Cortex of kidney (tissue), 1 donor: ENCODE measurements around the gene ZNF718.
"Not testable (repeated sequence)": the region's sequence is repeated elsewhere in the genome, so short reads cannot be mapped to it uniquely, and the experiment has no call there.

Experiments
- DNase-seq: peaks from one replicate; lab custom pipeline; 2025; lab: John Stamatoyannopoulos, UW

ZNF718 gene

GRCh38 chr4:124275-125081 lies at the start of gene ZNF718:
Gene ZNF718, plus strand, starts transcription at chr4:124501. Its CDS starts 170 bp downstream, at chr4:124671.
- peak; percentile 22 for DNase-seq

DNA sequence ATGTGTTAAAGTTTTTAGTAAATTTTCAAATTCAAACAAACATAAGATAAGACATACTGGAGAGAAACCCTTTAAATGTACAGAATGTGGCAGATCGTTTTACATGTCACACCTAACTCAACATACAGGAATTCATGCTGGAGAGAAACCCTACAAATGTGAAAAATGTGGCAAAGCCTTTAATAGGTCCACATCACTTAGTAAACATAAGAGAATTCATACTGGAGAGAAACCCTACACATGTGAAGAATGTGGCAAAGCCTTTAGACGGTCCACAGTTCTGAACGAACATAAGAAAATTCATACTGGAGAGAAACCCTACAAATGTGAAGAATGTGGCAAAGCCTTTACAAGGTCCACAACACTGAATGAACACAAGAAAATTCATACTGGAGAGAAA lies 38.4 kb upstream of the ZNF718 start:
- no peak for DNase-seq

- DNase-seq = not testable (repeated sequence)
Measured at GRCh38 chr4:86559-87324, 37.6 kb upstream of the ZNF718 start.

- no peak for DNase-seq
Measured at GRCh38 chr4:98386-98785, 25.9 kb upstream of the ZNF718 start.

- no peak for DNase-seq
Measured at GRCh38 chr4:99863-100262, 24.4 kb upstream of the ZNF718 start.

GRCh38 chr4:107083-107443 lies 17.2 kb upstream of the ZNF718 start:
- DNase-seq = no peak

DNA sequence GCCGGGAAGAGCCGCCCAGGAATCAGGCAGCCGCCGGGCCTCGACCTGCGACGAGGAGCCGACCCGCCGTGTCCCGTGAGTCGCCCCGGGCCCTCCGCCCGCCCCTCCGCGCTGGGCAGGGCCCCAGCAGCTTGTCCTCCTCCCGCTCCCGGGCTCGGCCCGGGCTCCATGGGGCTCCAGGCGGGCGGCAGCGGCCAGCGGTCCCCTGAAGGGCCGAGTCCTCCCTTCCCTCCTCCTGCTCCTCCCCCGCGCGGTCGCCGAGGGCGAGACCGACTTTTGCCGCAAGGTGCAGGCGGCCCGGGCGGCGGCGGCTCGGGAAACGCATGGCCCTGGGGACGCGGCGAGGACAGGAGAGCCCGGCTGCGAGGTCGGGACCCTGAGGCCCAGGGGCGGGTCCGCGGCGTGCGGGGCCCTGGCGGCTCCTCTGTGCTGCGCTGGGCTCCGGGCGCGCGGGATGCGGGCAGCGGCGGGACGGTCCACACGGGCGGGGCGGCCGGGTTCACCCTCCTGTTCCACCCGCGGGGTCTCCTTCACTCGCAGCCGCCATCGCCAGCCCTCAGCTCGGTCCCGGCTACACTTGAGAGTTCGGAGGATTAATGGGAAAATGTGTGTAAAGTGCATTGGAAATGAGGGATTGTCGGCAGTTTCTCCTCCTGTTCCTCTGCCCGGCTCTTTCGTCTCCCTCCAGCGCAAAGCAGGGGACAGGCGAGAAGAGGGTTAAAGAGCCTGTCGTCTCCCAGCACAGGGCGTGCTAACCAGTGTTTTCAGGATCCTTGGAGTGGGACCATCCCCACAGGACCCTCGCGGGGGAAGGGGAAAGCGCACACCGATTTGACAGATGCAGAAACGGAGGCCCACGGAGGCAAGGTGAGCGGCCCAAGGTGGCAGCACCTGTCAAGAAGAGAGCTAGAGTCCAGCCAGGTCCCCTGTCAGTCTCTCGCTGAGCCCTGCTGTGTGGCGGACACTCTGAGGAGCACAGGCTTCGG lies 16.6 kb upstream of the ZNF718 start:
- no peak for DNase-seq

DNA sequence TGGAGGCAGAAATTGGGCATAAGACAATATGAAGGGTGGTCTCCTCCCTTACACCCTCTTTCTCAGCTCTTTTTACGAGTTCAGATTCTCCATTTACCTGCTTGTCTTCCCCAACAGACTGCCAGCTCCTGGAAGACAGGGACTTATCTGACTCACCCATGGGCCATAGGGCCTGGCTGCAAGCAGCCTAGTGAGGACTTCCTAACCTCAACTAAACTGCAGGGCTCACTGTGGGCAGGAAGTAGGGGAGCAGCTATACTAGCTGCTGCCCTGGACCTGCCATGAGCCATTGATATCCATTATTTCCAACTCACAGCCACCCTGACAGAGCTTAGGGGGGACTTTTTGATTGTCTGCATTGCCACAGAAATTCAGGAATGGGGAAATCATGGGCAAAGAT lies 11.5 kb upstream of the ZNF718 start:
- no peak for DNase-seq

DNA sequence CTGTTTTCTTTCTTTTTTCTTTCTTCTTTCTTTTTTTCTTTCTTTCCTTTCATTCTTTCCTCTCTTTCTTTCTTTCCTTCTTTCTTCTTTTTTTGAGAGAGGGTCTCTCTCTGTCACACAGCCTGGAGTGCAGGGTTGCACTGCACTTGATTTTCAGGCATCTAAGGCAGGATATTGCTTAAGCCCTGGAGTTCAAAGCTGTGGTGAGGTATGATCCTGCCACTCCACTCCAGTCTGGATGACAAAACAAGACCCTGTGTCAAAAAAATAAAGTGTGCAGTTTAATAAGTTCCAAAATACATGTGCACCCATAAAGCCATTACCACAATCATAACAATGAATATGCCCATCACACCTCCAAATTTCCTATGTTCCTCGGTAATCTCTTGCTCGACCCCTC lies 10.6 kb upstream of the ZNF718 start:
- no peak for DNase-seq

DNA sequence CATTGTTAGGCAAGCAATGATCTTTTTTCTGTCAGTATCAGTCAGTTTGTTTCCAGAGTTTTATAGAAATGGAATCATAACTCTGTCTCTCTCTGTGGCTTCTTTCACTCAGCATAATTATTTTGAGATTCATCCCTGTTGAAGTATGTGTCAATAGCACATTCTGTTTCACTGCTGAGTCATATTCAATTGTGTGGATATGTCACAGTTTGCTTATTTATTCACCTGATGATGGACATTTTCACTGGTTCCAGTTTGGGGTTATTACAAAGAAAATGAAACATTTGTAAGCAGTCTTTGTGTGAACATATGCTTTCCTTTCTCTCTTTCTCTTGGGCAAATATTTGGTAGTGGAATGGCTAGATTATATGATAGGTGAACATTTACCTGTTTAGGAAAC lies 10.2 kb upstream of the ZNF718 start:
- DNase-seq = no peak

- DNase-seq = no peak
Measured at GRCh38 chr4:116499-116898, 7.8 kb upstream of the ZNF718 start.

DNA sequence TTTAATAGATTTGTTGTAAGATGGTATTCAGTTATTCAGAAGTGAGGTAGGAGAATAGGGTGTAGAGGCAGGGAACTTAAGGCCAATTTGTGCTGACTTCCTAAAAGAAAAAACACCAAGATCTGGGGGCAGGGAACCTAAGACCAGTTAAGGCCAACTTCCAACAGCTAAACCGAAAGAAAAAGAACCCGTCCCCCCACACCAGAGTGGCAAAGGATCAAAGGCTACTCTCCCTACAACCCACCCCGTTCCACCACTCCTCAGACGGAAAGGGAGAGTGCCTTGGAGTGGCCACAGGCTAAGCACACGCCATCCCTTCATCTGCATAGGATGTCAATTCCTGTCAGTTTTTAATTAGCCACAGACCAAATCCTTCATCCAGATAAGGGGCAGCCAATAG lies 3.7 kb upstream of the ZNF718 start:
- DNase-seq = no peak

- no peak for DNase-seq
Measured at GRCh38 chr4:121408-122084, 2.8 kb upstream of the ZNF718 start.

DNA sequence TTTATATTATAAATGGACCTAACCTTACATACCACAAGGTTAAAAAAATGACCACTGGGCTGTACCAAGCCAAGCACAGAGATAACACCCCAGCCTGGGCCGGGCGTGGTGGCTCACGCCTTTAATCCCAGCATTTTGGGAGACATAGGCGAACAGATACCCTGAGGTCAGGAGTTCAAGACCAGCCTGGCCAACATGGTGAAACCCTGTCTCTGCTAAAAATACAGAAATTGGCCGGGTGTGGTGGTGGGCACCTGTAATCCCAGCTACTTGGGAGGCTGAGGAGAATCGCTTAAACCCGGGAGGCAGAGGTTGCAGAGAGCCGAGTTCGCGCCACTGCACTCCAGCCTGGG lies 403 bp upstream of the ZNF718 start:
- not testable (repeated sequence) for DNase-seq

- peak; percentile 22 for DNase-seq
Measured at GRCh38 chr4:125091-125771, 930 bp downstream of the ZNF718 start.

DNA sequence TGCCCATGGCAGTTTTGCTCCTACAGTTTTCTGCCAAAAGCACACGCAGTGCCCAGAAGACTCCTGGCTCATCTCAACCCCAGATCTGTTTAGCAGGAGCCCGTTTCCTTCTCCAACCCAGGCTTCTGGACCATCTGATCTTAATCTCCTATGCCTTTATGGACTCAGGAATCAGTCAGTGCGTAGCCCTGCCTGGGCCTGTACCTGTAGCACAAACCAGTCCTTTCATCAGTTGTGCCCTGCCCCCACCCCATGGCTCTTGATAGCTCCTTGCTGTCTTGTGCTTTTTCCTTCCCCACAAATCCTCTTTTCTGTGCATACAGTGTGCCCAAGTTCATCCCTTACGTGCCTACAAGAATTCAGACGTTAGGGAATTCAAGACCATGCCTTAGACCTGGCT lies 1.5 kb downstream of the ZNF718 start:
- DNase-seq = no peak

DNA sequence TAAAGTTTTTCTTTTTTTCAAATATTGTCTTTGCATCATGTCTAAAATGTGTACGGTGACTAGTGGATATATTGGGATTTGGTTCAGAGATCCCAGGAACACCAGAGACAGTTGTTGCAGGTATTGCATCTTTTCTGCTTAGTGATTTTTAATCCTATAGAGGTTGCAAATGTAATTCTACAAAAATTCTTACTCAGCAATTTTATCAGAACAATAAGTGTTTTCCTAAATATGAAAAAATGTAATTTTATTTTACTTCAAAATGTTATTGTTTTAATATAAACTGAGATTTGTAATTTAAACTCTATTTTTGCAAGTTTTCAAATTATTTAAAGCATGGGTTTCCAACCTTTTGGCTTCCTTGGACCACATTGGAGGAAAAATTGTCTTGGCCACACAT lies 8.2 kb downstream of the ZNF718 start:
- no peak for DNase-seq

GRCh38 chr4:138935-139334 lies 14.6 kb downstream of the ZNF718 start:
- DNase-seq = no peak

GRCh38 chr4:139691-140090 lies 15.4 kb downstream of the ZNF718 start:
- no peak for DNase-seq

DNA sequence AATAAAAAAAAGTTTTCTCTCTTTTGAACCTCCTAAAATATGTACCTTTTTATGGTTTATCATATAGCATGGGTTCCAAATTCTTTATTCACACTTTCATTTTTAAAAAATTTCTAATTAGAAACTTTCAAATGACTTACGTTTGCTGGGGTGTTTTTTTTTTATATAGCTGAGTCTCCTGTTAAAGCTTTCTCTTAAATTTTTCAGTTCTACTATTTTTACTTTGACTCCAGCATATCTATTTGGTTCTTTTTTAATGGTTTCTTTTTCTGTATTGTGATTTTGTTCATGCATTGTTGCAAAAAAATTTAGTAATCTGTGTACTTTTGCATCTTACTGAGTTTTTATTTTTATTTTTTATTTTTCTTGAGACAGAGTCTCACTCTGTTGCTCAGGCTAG lies 22.3 kb downstream of the ZNF718 start:
- DNase-seq = no peak

GRCh38 chr4:147233-147632 lies 22.9 kb downstream of the ZNF718 start:
- DNase-seq = no peak
